NCI-H69 (cell line): ENCODE results near the gene YEATS2.

ENCODE experiments used
- DNase-seq: peaks from one replicate; lab custom pipeline; 2025; lab: John Stamatoyannopoulos, UW

YEATS2 gene

GRCh38 chr3:183837390-183837789 lies 139.8 kb downstream of the YEATS2 start:
- no peak for DNase-seq

- no peak for DNase-seq
These were observed 140.3 kb downstream of the YEATS2 start for GRCh38 chr3:183837894-183838293.

GRCh38 chr3:183839751-183840150 lies 142.2 kb downstream of the YEATS2 start:
- DNase-seq = no peak

DNA sequence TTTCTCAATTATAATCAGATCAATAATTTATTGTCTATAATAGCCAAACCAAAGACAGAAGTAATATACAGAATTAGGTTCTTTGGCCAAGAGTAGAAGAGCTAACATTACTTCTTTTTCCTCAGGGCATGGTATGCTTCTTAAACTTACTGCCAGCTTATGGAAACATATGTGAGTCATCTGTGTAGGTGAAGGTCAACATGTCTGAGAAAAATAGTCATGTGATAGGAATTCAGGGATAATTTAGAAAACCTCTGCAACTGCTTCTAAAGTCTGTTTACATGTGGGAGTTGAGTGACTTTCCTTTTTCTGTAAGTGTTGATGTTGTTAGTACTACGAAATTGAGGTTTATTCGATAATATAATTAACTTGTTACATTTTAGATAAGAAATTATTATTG lies 147.0 kb downstream of the YEATS2 start:
- no peak for DNase-seq

- no peak for DNase-seq
These were observed 147.5 kb downstream of the YEATS2 start for GRCh38 chr3:183845090-183845489.

- no peak for DNase-seq
These were observed 148.2 kb downstream of the YEATS2 start for GRCh38 chr3:183845608-183846288.

DNA sequence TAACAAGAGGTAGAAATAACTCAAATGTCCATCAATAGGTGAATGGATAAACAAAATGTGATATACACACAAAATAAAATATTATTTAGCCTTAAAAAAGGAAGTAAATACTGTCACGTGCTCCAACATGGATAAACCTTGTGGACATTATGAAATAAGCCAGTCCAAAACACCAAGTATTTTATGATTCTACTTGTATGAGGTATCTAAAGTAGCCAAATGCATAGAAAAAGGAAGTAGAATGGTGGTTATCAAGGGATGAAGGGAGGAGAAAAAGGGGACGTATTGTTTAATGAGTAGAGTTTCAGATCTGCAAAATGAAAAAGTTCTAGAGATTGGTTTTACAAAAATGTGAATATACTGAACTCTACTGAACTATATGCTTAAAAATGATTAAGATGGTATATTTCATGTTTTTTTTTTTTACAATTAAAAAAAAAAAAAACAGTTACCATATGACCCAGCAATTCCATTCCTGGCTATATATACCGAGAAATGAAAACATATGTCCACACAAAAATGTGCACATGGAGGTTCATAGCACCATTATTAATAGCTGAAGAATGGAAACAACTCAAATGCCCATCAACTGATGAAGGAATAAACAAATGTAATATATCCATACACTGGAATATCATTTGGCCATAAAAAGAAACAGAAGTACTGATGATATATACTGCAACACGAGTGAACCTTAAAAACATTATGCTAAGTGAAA lies 156.9 kb downstream of the YEATS2 start:
- no peak for DNase-seq

- no peak for DNase-seq
These were observed 160.3 kb downstream of the YEATS2 start for GRCh38 chr3:183857863-183858262.
